NOMO-1 treated with dmso at 0.1 percent for 144 hours (cell line): ENCODE data around the gene PFKP.
"Not testable (repeated sequence)": the region's sequence is repeated elsewhere in the genome, so short reads cannot be mapped to it uniquely, and the experiment has no call there.

ENCODE experiments used
- DNase-seq: peaks from one replicate; lab custom pipeline; 2025; ENCODE audit not compliant: unreplicated experiment; lab: John Stamatoyannopoulos, UW

Gene PFKP

DNA sequence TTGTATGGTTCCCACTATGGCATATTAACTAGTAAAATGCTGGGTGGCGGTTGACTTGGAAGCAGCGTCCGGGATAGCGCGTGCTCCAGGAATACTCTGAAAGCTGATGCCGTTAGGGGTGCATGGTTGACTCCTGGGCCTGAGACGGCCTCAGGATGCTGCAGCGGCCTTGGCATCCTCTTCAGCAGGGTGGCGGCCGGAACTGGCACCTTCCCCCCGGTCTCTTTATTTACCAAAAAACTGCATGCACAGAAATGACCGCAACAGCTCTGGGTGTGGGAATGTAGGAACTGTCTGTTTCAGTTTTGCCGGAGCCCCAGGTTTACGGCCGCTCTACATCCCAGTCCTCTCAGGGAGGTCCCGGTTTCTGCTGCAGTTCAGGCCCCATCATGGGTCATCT lies 28.8 kb downstream of the PFKP start:
- no peak for DNase-seq

DNA sequence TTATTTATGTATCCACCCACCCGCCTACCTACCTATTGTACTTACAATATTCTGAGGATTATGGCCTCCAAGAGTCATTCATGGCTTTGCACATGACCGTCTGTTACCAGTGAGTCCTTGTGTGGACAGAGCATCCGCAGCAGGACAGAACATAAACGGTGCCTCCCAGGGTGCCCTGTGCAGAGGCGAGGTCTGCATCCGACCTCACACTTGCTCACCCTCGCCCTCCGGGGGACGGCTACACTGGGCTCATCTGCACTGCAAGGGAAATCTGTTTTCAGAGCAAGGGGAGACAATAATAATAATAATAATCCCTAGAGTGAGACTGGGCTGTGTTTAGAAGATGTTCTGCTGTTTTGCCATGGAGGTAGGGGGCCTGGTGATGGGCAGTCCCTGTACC lies 29.8 kb downstream of the PFKP start:
- DNase-seq: no peak

DNA sequence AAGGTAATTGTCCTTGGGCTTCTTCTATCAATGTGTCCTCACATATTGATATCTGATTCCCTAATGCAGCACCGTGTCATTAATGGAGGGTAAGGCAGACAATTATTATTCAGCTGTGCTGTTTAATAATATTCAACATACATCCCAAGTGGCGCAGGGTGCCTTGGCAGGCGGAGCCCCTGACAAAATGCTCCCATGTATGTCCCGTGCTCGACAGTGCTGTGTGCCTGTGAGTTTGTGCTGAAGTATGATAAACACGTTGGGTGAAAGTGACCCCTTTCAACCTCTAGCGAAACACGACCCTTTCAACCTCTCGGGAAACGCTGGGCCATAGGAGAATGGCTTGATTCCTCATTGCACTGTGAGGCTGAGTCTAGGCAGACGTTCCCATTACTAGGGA lies 31.3 kb downstream of the PFKP start:
- DNase-seq: no peak

DNA sequence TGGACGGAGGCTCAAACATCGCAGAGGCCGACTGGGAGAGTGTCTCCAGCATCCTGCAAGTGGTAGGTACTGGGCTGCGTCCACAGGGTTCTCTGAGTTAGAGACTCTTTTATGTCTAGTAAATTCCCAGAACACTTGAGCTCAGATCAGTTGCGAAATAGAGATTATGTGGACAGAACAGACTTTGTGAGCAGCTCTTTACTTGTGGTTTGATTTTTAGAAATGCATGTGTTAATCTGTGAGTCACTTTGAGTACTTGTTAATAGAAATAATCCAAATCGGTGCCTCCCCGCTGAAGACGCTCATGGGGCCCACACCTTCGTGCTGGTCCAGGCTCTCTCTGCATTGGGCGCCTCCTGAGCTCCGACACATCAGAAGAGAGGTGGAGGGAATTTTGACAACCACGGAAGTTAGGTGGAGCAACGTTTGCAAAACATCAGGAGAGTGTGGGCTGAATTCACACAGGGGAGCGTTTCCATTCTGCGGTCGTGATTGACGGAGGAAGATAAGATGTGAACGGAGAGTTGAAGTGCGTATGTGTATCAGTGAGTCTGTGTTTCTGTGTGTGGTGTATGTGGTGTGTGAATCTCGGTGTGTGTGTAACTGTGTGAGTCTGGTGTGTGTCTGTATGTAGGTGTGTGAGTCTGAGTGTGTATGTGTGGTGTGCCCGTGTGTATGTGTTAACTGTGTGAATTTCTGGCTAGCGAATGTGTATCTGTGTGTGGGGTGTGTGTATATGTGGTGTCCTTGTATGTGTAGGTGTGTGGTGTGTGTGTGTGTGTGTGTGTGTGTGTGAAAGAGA lies 32.1 kb downstream of the PFKP start:
- DNase-seq: peak; percentile 4

DNA sequence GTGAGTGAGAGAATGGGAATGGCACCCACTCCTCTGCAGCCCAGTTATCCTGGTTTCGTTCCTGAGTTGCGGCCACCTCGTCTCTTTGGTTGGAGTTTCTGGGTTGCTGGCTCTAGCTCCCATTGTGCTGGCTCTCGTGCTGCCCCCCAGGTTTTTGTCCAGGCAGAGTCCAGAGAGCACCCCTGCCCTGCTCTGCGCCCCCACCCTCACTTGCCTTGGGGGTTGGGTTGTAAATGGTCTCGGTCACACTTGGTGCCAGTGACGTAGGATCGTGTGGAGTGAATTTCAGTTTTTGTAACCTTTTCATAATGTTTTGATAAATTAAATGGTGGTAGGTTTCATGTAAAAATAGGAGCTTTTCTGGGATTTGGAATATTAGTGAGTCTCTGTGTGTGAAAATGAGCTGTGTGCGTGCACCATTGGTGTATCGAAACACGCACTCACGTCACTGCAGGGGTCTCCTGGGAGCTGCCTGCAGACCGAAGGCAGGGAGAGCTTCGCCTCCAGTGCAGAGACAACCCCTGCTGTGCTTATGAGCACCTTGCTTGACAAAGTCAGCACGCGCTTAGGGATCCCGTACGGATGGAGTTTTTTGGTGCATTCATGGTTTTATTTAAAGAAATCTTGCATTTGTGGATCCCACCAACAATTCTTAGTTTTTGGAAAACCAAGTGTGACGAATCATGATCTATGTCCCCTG lies 32.9 kb downstream of the PFKP start:
- no peak for DNase-seq

DNA sequence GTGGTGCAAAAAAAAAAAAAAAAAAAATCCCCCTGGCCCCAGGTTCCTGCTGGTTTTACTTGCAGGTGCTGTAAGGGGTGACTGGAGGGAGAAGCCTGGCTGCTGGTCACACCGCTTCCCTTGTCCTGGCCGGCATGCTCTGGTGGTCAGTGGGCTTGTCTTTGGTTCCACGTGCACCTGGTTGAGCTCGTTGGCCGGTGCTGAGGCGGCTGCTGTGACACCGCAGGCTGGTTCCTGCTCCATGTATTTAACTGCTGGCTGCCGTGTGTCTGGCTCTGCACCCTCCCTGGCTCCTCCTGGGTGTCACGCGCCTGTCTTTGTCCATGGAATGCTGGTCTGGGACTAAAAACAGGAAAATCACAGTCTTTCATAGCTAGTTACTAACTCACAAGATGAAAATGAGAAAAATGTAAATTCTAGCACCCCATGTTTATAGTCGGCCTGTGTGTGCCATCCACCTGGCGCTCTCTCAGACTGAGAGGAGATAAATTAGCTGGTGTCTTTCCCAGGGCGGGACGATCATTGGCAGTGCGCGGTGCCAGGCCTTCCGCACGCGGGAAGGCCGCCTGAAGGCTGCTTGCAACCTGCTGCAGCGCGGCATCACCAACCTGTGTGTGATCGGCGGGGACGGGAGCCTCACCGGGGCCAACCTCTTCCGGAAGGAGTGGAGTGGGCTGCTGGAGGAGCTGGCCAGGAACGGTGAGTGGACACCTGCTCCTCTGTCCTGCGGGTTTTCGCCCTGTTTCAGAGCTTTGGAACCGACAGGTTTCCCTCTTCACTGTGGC lies 33.7 kb downstream of the PFKP start:
- DNase-seq: no peak

DNA sequence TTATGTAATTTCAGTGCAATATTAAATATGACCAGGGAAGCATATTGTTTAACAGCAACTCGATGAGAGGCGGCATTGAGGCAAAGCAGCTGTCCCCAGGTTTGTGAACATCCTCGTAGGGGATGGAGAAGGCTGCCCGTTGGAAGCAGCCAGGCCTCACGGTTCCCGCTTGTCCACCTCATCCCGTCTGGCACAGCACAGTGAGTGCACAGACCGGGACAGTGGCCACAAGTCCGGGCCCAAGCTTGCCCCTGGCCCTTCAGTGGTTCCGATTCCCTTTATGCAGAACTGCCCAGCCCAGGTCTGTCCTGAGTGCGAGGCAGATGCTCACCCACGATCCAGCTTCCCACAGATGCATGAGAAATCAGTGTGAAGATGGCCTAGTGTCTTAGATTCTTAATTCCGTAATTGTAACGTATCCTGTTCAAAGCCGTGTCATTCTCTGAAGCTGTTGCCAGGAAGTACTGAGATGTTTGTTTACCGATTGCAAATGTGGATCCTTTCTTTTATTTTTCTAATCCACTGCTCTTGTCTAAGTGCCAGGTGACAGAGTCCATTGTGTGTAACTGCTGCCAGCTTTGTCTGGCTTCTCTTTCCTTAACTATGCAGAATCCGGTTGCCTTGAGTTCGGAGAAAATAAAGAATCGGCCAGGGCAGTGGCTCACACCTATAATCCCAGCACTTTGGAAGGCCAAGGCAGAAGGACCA lies 35.5 kb downstream of the PFKP start:
- DNase-seq: no peak

DNA sequence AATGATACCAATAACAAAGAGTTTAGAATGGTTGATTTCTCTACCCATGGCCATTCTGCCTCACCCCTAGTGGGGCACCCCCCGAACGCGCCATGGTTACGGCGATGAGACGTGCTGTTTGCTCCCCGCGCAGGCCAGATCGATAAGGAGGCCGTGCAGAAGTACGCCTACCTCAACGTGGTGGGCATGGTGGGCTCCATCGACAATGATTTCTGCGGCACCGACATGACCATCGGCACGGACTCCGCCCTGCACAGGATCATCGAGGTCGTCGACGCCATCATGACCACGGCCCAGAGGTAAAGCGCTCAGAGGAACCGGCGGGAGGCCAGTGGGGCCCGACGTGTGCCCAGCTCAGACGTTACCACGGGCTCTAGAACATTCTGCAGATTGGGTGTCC lies 36.3 kb downstream of the PFKP start:
- DNase-seq: no peak

DNA sequence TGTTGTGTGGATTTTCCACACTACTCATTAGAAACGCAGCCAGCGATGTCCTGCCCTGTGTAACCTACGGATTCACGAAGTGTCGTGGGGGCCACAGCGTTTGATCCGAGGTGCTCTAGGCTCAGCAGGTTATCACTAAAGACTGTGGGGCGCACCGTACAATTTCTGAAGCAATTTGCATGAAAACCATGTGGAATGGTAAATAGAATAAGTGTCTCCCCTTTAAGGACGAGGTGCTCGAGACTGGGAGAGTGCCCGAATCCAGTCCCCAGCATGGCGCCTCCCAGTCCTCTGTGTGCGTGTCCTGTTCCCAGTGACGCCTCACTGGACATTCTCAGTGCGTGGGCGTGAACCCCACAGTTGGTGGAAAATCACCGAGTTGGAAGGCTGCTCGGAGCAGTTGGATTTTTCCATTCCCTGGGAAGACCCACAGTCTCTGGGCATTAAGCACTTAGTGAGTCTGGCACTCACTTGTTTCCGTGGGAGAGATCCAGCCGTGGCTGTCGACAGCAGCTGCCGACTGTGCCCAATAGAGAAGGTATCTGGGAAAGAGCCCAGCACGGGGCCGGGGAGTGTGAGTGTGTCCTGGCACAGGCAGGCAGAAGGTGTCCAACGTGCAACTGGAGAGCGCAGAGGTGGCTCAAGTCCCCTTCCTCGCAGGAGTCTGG lies 37.0 kb downstream of the PFKP start:
- DNase-seq: no peak

DNA sequence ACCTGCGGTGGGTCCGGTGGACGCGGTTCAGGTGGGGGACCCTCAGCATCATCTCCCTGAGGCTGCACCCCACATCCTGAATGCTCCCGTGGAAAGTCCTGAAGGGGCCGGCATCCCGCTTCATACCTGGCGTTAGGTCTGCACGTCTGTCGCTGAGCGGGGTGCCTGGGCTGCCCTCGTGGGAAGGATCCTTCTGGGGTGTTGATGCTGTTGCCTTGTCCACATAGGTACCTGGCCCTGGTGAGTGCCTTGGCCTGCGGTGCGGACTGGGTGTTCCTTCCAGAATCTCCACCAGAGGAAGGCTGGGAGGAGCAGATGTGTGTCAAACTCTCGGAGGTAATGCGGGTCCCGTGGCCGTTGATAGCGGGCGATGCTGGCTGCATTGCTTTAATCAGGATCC lies 37.8 kb downstream of the PFKP start:
- no peak for DNase-seq

DNA sequence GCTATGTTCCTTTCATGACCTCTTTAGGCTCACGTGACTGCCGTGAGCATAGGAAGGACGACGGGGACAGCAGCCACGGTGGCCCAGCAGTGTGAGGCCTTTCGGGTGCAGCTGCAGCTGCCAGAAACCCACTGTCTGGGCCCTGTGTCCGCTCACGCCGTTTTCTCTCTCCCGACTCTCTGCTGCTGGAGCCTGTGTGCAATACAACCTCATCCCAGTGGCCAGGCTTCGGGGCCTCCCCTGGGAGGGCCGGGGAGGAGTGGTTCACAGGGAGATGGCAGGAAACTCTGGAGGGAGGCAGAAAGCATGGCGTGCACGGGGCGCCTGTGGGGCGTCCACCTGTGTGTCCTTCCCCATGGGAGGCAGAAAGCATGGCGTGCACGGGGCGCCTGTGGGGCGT lies 38.6 kb downstream of the PFKP start:
- DNase-seq: no peak

DNA sequence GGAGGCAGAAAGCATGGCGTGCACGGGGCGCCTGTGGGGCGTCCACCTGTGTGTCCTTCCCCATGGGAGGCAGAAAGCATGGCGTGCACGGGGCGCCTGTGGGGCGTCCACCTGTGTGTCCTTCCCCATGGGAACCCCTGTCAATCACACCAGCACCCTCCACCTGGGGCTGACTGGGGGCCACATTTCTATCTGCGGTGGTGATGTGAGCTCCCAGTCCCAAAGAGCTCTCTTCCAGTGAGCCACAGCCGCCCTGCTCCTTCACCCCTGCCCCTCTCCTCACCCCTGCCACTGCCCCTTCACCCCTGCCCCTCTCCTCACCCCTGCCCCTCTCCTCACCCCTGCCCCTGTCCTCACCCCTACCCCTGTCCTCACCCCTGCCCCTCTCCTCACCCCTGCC lies 39.0 kb downstream of the PFKP start:
- not testable (repeated sequence) for DNase-seq

DNA sequence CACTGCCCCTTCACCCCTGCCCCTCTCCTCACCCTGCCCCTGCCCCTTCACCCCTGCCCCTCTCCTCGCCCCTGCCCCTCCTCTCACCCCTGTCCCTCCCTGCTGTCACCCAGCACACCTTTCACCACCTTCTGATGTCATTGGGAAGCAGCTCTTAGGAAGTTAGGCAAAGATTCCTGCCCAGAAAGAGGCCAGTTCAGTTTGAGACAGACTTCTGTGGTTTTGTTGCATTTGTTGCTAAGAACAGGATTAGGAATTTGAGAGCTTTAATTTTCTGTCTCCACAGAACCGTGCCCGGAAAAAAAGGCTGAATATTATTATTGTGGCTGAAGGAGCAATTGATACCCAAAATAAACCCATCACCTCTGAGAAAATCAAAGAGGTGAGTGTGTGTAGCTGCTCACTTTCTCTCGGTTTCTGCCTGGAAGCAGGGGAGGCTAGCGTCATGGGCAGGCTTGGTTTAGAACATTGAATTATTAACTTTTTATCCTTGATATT lies 39.6 kb downstream of the PFKP start:
- DNase-seq: no peak

DNA sequence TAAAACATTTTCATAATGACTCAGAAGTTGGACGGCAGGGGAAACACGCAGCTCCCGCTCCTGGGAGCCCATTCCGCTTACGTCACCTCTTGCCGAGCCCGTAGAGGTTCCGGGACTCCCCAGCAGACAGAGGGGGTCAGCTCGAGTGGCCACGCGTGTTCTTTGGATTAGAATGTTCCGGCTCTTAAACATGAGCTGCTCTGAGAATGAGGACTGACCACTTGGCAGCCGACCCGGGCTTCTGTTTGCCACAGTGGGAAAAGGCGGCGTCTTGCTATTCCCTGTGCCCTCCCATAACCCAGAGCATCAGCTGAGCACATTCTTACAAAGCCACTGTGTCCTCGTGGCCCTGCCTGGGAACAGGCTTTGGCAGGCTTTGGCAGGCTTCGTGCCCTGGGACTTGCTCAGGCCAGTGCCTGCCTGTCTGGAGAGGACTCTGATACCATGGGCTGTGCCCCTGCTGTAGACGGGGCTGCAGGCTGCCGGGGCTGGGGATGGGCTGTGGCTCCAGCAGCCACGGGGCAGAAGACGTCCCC lies 40.1 kb downstream of the PFKP start:
- DNase-seq: no peak

DNA sequence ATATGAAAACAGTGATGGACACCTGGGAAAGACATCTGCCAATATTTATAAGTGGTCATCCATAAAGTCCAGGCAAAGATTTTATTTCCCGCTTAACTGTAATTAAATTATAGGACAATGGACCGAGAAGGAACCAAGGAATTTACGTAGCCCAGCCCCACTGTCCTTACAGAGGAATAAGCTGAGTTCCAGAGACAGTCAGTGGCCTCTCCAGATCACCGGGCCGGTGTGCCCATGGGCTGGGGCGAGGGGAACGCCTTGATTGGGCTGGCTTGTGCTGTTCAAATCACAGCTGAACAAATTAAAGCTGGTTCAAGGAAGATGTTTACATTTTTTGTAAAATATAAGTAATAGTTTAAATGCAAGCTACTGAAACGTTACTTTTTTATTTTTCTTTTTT lies 40.7 kb downstream of the PFKP start:
- DNase-seq: no peak

DNA sequence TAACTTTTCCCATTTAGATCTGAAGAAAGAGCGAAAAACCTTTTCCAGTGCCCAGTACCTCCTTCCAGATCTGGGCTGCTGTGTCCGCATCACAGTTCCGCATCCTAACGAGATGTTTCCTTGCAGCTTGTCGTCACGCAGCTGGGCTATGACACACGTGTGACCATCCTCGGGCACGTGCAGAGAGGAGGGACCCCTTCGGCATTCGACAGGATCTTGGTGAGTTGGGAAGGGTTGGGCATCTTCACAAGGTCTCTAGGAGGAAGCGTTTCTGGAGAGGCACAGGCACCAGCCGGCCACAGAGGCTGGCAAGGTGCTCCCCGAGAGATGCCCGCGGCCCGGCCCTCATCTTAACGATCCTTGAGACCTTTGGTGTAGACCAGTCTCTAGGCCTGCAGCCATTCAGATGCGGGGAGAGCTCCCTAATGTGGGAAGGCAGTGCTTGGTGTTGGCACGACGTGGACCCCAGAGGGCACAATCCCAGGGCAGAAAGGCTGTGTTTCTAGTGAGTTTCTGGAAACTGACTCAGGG lies 41.3 kb downstream of the PFKP start:
- DNase-seq: no peak

DNA sequence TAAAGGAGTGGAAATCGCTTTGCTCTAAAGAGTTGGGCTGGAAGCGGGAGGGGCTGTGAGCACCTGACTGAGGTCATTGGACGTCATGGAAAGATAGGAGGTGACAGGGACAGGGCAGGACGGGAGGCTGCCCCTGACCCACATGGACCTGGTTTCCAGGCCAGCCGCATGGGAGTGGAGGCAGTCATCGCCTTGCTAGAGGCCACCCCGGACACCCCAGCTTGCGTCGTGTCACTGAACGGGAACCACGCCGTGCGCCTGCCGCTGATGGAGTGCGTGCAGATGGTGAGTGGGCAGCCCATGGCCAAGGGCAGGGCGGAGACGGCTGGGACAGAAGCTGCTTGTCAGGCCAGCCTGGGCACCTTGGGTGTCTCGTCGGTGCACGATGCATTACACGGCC lies 41.8 kb downstream of the PFKP start:
- no peak for DNase-seq

DNA sequence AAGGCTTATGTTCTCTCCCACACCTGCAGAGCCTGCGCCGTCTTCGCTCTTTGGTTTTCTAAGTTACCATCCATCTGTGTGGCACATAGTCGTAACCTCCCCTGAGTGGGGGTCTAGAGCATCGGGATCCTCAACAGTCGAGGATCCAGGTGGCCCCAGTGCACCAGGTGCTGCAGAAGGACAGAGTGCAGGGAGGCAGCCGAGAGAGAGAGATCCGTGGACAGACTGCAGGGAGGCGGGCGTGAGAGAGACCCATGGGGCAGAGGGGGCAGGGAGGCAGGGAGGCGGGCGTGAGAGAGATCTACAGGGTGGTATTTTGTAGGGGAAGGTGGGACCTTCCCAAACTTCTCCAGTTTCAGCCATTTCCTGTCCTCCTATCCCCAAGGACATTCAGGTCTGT lies 42.3 kb downstream of the PFKP start:
- DNase-seq: no peak

DNA sequence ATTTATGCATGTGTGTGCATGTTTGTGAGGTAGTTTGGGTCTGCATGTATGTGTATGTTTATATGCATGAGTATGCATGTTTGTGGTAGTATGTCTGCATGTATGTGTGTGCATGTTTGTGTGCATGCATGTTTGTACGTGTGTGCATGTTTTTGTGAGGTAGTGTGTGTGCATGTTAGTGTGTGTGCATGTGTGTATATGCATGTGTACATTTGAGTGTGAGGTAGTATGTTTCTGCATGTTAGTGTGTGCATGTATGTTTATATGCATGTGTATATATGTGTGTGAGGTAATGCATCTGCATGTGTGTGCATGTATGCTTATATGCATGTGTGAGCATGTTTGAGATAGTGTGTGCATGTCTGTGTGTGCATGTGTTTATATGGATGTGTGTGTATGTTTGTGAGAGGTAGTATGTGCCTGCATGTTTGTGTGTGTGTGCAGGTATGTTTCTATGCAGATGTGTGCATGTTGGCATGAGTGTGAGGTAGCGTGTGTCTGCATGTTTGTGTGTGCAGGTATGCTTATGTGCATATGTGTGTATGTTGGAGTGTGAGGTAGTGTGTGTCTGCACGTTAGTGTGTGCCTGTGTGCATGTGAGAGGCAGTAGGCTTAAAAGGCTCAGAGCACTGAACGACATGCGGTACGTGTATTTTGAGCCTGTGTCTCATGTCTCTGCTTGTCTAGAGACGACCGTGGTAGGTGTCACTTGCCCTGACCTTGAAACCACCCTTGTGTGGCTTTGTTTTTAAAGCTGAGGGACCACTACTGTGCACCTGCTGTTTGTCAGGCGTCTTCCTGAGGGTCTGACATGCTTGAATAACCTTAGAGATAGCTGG lies 43.7 kb downstream of the PFKP start:
- no peak for DNase-seq
